ENCODE data around the gene DICER1. TPM values are rescaled to one million over a fixed set of nuclear protein-coding genes. Genes with fewer than 3 reads are reported as not detected.

DICER1 gene
- total and polyA plus RNA-seq, 9 of the 15 experiments (the other 6 are each of a cell fraction or from before 2014, with no cell fraction given), result 2.5 to 23.2 (median 12.4) TPM

- H3K9me1 ChIP-seq (ENCODE audit: control insufficient read depth, insufficient read depth, low read length), result no peaks in the 10 kb centered on the region
- WGBS (ENCODE audit: insufficient coverage, low coverage, missing lambda C conversion rate), result 7% methylated on average over 3 of the region's 4 CpGs
- H3K4me3 ChIP-seq, result no peak overlapping the region
- in situ Hi-C loops (cut with MboI) (no loop called here), intact Hi-C loops (cut with micrococcal nuclease) (loop anchor here (10.0 kb wide), 1 partner anchor 96 kb away; no protein-coding TSS in a partner anchor)
- no peak for TF ChIP-seq SMAD4 (CRISPR knock-in tag; conservative IDR thresholded peaks at IDR 0.05)
- no peak for TF ChIP-seq ARNT (IDR thresholded peaks at IDR 0.05)
- no peak for TF ChIP-seq FUS (optimal IDR thresholded peaks at IDR 0.05; ENCODE audit: low read depth, low read length)
- no peak for TF ChIP-seq AFF4 (CRISPR knock-in tag; IDR thresholded peaks at IDR 0.05)
- no peak for TF ChIP-seq HMGN3 (IDR thresholded peaks at IDR 0.05; ENCODE audit: borderline replicate concordance, extremely low read depth, insufficient read length, low read depth, low read length)
- peaks cover 0 to 10% of the 10 kb centered on the region in 2 experiments; a peak in 2 of 5 replicates for H3K4me1 ChIP-seq (replicated peaks in 1 of 2; ENCODE audit: control insufficient read depth in 2 of 2, insufficient read depth in 2 of 2, low read length in 2 of 2)
- BruUV-seq (replicated peaks), result no TSS peak
- H3K27me3 ChIP-seq (ENCODE audit: control insufficient read depth in 2 of 2, insufficient read depth in 2 of 2, low read length in 2 of 2), result peaks cover 3 to 33% of the 10 kb centered on the region in 2 experiments; a peak in 3 of 5 replicates
- ATAC-seq (no peak), FAIRE-seq (no peak), DNase-seq (ENCODE audit: extremely low read depth in 1 of 4, low spot score in 3 of 4) (no peak)
- no peak overlapping the region for H3K9ac ChIP-seq (ENCODE audit: insufficient read depth in 1 of 2, low read depth in 2 of 2, low read length in 2 of 2)
- no peaks in the 10 kb centered on the region for H3K9me3 ChIP-seq (replicated peaks; ENCODE audit: control insufficient read depth, insufficient read depth, low read depth, low read length)
- ChIA-PET CTCF (ENCODE audit: low intra/inter-chr PET ratio) (no interaction called here), POLR2A (no interaction called here)
- H4K20me1 ChIP-seq (replicated peaks; ENCODE audit: control insufficient read depth, insufficient read depth, low read length), result no peaks in the 10 kb centered on the region
- no peak overlapping the region for H2AFZ ChIP-seq (ENCODE audit: low read depth, low read length)
- no peaks in the 10 kb centered on the region for H3K36me3 ChIP-seq (ENCODE audit: control insufficient read depth, insufficient read depth, low read length)
- no peak overlapping the region for H3K4me2 ChIP-seq (ENCODE audit: insufficient read depth, low read length)
- H3K27ac ChIP-seq (ENCODE audit: extremely low read depth, low read depth, low read length), result no peak overlapping the region
- no peaks in the 10 kb centered on the region for H3K79me2 ChIP-seq (ENCODE audit: control insufficient read depth, insufficient read depth, low read length)
Observed at GRCh38 chr14:95190346-95190840, 33.1 kb upstream of the DICER1 start.

All from K562 (cell line).